ENCODE results near the gene RARB.

GRCh38 chr3:25502233-25502632 is 74.2 kb downstream of the RARB start:
- no peak for TF ChIP-seq POLR2A (IDR thresholded peaks at IDR 0.05)
- TF ChIP-seq CTCF (IDR thresholded peaks at IDR 0.05), result no peak
- no peak for TF ChIP-seq POLR2AphosphoS5 (IDR thresholded peaks at IDR 0.05; ENCODE audit: insufficient read depth in 1 of 2, low read depth in 1 of 2)

Measured in vagina (tissue), 2 donors.